Mucosa of rectum (tissue), 2 donors: Measurements from ENCODE around the gene YIPF6.
"Not testable (repeated sequence)": the region's sequence is repeated elsewhere in the genome, so short reads cannot be mapped to it uniquely, and the experiment has no call there.

Experiments used
- H3K27ac ChIP-seq, 2 donors: one replicate each; pipeline ENCODE4 v1.7.0; 2013; ENCODE audit warnings: inconsistent platforms in 2 of 2, low read depth in 2 of 2, low read length in 2 of 2
- H3K27me3 ChIP-seq, 2 donors: one replicate each; pipeline ENCODE4 v1.7.0; 2013; ENCODE audit warnings: low read length in 2 of 2; ENCODE audit not compliant: control insufficient read depth in 2 of 2, insufficient read depth in 2 of 2
- H3K36me3 ChIP-seq, 2 donors: one replicate each; pipeline ENCODE4 v1.7.0; 2013; ENCODE audit warnings: low read length in 2 of 2; ENCODE audit not compliant: control insufficient read depth in 2 of 2, insufficient read depth in 2 of 2
- H3K4me1 ChIP-seq, 2 donors: one replicate each; pipeline ENCODE4 v1.7.0; 2013; ENCODE audit warnings: low read length in 2 of 2, mild to moderate bottlenecking in 1 of 2; ENCODE audit not compliant: control insufficient read depth in 2 of 2, insufficient read depth in 2 of 2
- H3K4me3 ChIP-seq, 2 donors: one replicate each; pipeline ENCODE4 v1.7.0; 2013; ENCODE audit warnings: low read length in 2 of 2
- H3K9ac ChIP-seq, 2 donors: one replicate each; pipeline ENCODE4 v1.7.0; 2013; ENCODE audit warnings: low read length in 2 of 2, low read depth in 1 of 2, mild to moderate bottlenecking in 1 of 2
- H3K9me3 ChIP-seq, 2 donors: one replicate each; pipeline ENCODE4 v1.7.0; 2013; ENCODE audit warnings: low read length in 2 of 2; ENCODE audit not compliant: control insufficient read depth in 2 of 2
- donor health status: healthy.
- donor health status: Normal muscosa, but diverticular disease.

Gene YIPF6

GRCh38 chrX:68550193-68550592 is 51.3 kb downstream of the YIPF6 start:
- no peaks in the 10 kb centered on the region for H3K9me3 ChIP-seq
- no peaks in the 10 kb centered on the region for H3K4me1 ChIP-seq
- H3K4me3 ChIP-seq = no peak overlapping the region
- no peak overlapping the region for H3K9ac ChIP-seq
- no peaks in the 10 kb centered on the region for H3K27me3 ChIP-seq
- no peaks in the 10 kb centered on the region for H3K36me3 ChIP-seq
- H3K27ac ChIP-seq = no peak overlapping the region

GRCh38 chrX:68556036-68556435 is 57.2 kb downstream of the YIPF6 start:
- Histone ChIP-seq H3K27me3 (no peaks in the 10 kb centered on the region), H3K9me3 (no peaks in the 10 kb centered on the region), H3K27ac (no peak overlapping the region), H3K36me3 (no peaks in the 10 kb centered on the region), H3K4me3 (no peak overlapping the region), H3K4me1 (no peaks in the 10 kb centered on the region), H3K9ac (no peak overlapping the region)

DNA sequence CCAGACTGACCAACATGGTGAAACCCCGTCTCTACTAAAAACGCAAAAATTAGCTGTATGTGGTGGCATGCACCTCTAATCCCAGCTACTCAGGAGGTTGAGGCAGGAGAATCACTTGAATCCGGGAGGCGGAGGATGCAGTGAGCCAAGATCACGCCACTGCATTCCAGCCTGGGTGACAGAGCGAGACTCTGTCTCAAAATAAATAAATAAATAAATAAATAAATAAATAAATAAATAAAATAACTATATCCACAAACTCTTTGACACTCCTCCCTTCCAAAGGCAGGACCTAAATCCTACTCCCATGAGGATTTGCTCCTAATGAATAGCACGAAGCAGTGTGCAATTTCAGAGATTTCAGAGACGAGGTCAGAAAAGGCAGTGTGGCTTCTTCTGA is 58.3 kb downstream of the YIPF6 start:
- not testable (repeated sequence) for H3K9me3 ChIP-seq, H3K4me3 ChIP-seq, H3K9ac ChIP-seq, H3K36me3 ChIP-seq, H3K4me1 ChIP-seq, H3K27me3 ChIP-seq, H3K27ac ChIP-seq

DNA sequence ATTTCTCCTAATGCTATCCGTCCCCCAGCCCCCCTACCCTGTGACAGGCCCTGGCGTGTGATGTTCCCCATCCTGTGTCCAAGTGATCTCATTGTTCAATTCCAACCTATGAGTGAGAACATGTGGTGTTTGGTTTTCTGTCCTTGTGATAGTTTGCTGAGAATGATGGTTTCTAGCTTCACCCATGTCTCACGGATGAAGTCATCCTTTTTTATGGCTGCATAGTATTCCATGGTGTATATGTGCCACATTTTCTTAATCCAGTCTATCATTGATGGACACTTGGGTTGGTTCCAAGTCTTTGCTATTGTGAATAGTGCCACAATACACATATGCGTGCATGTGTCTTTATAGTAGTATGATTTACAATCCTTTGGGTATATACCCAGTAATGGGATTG is 61.1 kb downstream of the YIPF6 start:
- H3K4me3 ChIP-seq, H3K4me1 ChIP-seq, H3K9ac ChIP-seq, H3K27me3 ChIP-seq, H3K36me3 ChIP-seq, H3K27ac ChIP-seq, H3K9me3 ChIP-seq: not testable (repeated sequence)

DNA sequence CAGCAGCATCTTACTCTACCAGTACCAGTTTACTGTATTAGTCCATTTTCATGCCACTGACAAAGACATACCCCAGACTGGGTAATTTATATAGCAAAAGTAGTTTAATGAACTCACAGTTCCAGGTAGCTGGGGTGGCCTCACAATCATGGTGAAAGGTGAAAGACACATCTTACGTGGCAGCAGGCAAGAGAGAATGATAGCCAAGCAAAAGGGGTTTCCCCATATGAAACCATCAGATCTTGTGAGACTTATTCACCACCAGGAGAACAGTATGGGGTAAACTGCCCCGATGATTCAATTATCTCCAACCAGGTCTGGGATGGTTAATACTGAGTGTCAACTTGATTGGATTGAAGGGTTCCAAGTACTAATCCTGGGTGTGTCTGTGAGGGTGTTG is 69.3 kb downstream of the YIPF6 start:
- Histone ChIP-seq H3K9me3 (no peaks in the 10 kb centered on the region), H3K27ac (no peak overlapping the region), H3K27me3 (no peaks in the 10 kb centered on the region), H3K4me1 (no peaks in the 10 kb centered on the region), H3K9ac (no peak overlapping the region), H3K4me3 (no peak overlapping the region), H3K36me3 (no peaks in the 10 kb centered on the region)

DNA sequence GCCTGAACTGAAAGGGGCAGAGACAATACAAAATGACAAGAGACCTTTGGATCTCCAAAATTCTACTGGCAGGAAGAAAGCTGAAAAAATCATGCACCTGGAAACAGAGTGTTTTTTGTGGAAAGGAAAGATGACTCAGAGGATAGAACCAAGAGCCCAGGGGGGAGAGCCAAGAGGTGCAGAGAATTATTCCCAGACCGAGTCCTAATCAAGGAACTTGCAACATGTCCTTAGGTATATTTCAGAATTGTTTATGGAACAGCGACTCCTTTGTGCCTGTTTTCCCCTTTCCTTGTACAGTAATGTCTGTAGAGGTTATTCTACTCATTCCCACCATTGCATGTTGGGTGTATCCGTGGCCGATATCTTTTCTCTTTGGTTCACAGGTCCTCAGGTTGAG is 71.7 kb downstream of the YIPF6 start:
- Histone ChIP-seq H3K27ac (no peak overlapping the region), H3K4me3 (no peak overlapping the region), H3K9me3 (no peaks in the 10 kb centered on the region), H3K4me1 (no peaks in the 10 kb centered on the region), H3K9ac (no peak overlapping the region), H3K36me3 (no peaks in the 10 kb centered on the region), H3K27me3 (peaks cover 0 to 4% of the 10 kb centered on the region in 2 donors)

GRCh38 chrX:68571292-68571609 is 72.4 kb downstream of the YIPF6 start:
- Histone ChIP-seq H3K4me3 (no peak overlapping the region), H3K27ac (no peak overlapping the region), H3K9me3 (no peaks in the 10 kb centered on the region), H3K4me1 (no peaks in the 10 kb centered on the region), H3K36me3 (no peaks in the 10 kb centered on the region), H3K27me3 (peaks cover 0 to 4% of the 10 kb centered on the region in 2 donors), H3K9ac (no peak overlapping the region)

GRCh38 chrX:68571610-68572311 is 72.9 kb downstream of the YIPF6 start:
- H3K4me1 ChIP-seq = no peaks in the 10 kb centered on the region
- H3K9me3 ChIP-seq = no peaks in the 10 kb centered on the region
- no peak overlapping the region for H3K27ac ChIP-seq
- H3K36me3 ChIP-seq = no peaks in the 10 kb centered on the region
- no peak overlapping the region for H3K9ac ChIP-seq
- H3K27me3 ChIP-seq = peaks cover 0 to 4% of the 10 kb centered on the region in 2 donors
- no peak overlapping the region for H3K4me3 ChIP-seq

GRCh38 chrX:68574240-68574639 is 75.4 kb downstream of the YIPF6 start:
- Histone ChIP-seq H3K27ac (no peak overlapping the region), H3K9ac (no peak overlapping the region), H3K36me3 (no peaks in the 10 kb centered on the region), H3K9me3 (no peaks in the 10 kb centered on the region), H3K4me1 (no peaks in the 10 kb centered on the region), H3K4me3 (no peak overlapping the region), H3K27me3 (peaks cover 0 to 4% of the 10 kb centered on the region in 2 donors)

GRCh38 chrX:68579810-68580209 is 81.0 kb downstream of the YIPF6 start:
- peaks cover 0 to 5% of the 10 kb centered on the region in 2 donors for H3K27me3 ChIP-seq
- no peak overlapping the region for H3K27ac ChIP-seq
- no peak overlapping the region for H3K9ac ChIP-seq
- H3K36me3 ChIP-seq = no peaks in the 10 kb centered on the region
- no peaks in the 10 kb centered on the region for H3K4me1 ChIP-seq
- H3K9me3 ChIP-seq = no peaks in the 10 kb centered on the region
- H3K4me3 ChIP-seq = no peak overlapping the region

DNA sequence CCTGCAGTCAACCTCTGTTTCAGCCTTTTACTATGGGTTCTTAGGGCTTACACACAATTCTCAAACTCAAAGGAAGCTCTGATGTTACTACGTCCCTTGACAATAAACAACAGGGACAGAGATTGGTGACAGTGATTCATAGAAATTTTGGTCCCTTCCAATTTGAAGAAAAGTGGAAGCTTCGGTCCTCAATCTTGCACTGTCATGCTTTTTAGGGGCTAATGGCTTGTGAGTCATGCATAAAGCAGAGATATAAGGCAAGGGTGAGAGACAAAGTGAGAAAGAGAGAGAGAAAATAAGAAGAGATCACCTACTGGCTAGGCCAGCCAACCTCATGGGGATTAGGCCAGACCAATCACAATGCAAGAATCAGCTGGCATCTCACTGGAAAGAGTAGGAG is 85.4 kb downstream of the YIPF6 start:
- H3K27ac ChIP-seq = no peak overlapping the region
- H3K4me1 ChIP-seq = no peaks in the 10 kb centered on the region
- no peak overlapping the region for H3K9ac ChIP-seq
- no peak overlapping the region for H3K4me3 ChIP-seq
- H3K36me3 ChIP-seq = no peaks in the 10 kb centered on the region
- no peaks in the 10 kb centered on the region for H3K9me3 ChIP-seq
- peaks cover 0 to 7% of the 10 kb centered on the region in 2 donors for H3K27me3 ChIP-seq
